ENCODE measurements around the gene MRPS12.
"Not testable (repeated sequence)": the region's sequence is repeated elsewhere in the genome, so short reads cannot be mapped to it uniquely, and the experiment has no call there.

The MRPS12 gene

GRCh38 chr19:38930776-38931520 lies at the start of gene MRPS12:
Gene MRPS12 (plus strand): TSS chr19:38930944. CDS start chr19:38931295, 351 bp downstream.
- Mint-ChIP-seq H3K27me3 (no peaks in the 10 kb centered on the region), H3K4me1 (peaks cover 45% of the 10 kb centered on the region), H3K4me3 (peak within 1 kb of the TSS; percentile 82), H3K36me3 (peaks cover 37% of the 10 kb centered on the region), H3K9me3 (peaks cover 4% of the 10 kb centered on the region), H3K27ac (peak within 1 kb of the TSS; percentile 97)
- ATAC-seq: peak; percentile 99

GRCh38 chr19:38883286-38883685 lies 47.5 kb upstream of the MRPS12 start:
- ATAC-seq: no peak
- H3K4me1 Mint-ChIP-seq: peaks cover 24% of the 10 kb centered on the region
- H3K27ac Mint-ChIP-seq: peak overlapping the region; percentile 43
- H3K36me3 Mint-ChIP-seq: peaks cover 19% of the 10 kb centered on the region
- no peaks in the 10 kb centered on the region for H3K9me3 Mint-ChIP-seq
- H3K4me3 Mint-ChIP-seq: no peak overlapping the region
- H3K27me3 Mint-ChIP-seq: no peaks in the 10 kb centered on the region

- H3K4me1 Mint-ChIP-seq: peaks cover 15% of the 10 kb centered on the region
- peaks cover 24% of the 10 kb centered on the region for H3K36me3 Mint-ChIP-seq
These were observed 46.1 kb upstream of the MRPS12 start for GRCh38 chr19:38884691-38885090.

GRCh38 chr19:38888876-38889275 lies 41.9 kb upstream of the MRPS12 start:
- no peaks in the 10 kb centered on the region for H3K9me3 Mint-ChIP-seq
- no peaks in the 10 kb centered on the region for H3K4me1 Mint-ChIP-seq
- no peak overlapping the region for H3K27ac Mint-ChIP-seq
- H3K36me3 Mint-ChIP-seq: peaks cover 6% of the 10 kb centered on the region
- H3K4me3 Mint-ChIP-seq: no peak overlapping the region
- ATAC-seq: no peak
- no peaks in the 10 kb centered on the region for H3K27me3 Mint-ChIP-seq

More at GRCh38 chr19:38884691-38885090, 46.1 kb upstream of the MRPS12 start:
- not testable (repeated sequence) for H3K27ac Mint-ChIP-seq, H3K27me3 Mint-ChIP-seq, H3K4me3 Mint-ChIP-seq, ATAC-seq, H3K9me3 Mint-ChIP-seq

- peaks cover 10% of the 10 kb centered on the region for H3K36me3 Mint-ChIP-seq
- no peak for ATAC-seq
- no peak overlapping the region for H3K4me3 Mint-ChIP-seq
- H3K27ac Mint-ChIP-seq: no peak overlapping the region
- H3K4me1 Mint-ChIP-seq: peaks cover 4% of the 10 kb centered on the region
- no peaks in the 10 kb centered on the region for H3K27me3 Mint-ChIP-seq
- no peaks in the 10 kb centered on the region for H3K9me3 Mint-ChIP-seq
These were observed 40.9 kb upstream of the MRPS12 start for GRCh38 chr19:38889803-38890202.

GRCh38 chr19:38890686-38891085 lies 40.1 kb upstream of the MRPS12 start:
- peaks cover 13% of the 10 kb centered on the region for H3K4me1 Mint-ChIP-seq
- H3K27me3 Mint-ChIP-seq: no peaks in the 10 kb centered on the region
- H3K36me3 Mint-ChIP-seq: peaks cover 17% of the 10 kb centered on the region
- no peaks in the 10 kb centered on the region for H3K9me3 Mint-ChIP-seq
- H3K27ac Mint-ChIP-seq: no peak overlapping the region
- no peak for ATAC-seq
- no peak overlapping the region for H3K4me3 Mint-ChIP-seq

GRCh38 chr19:38891771-38892170 lies 39.0 kb upstream of the MRPS12 start:
- Mint-ChIP-seq H3K4me1 (peaks cover 17% of the 10 kb centered on the region), H3K4me3 (no peak overlapping the region), H3K9me3 (no peaks in the 10 kb centered on the region), H3K27ac (no peak overlapping the region), H3K36me3 (peaks cover 17% of the 10 kb centered on the region), H3K27me3 (no peaks in the 10 kb centered on the region)
- no peak for ATAC-seq

GRCh38 chr19:38892841-38893240 lies 37.9 kb upstream of the MRPS12 start:
- Mint-ChIP-seq H3K36me3 (peaks cover 17% of the 10 kb centered on the region), H3K27me3 (no peaks in the 10 kb centered on the region), H3K9me3 (no peaks in the 10 kb centered on the region), H3K27ac (no peak overlapping the region), H3K4me3 (no peak overlapping the region), H3K4me1 (peaks cover 25% of the 10 kb centered on the region)
- no peak for ATAC-seq

- H3K4me3 Mint-ChIP-seq: no peak overlapping the region
- H3K27ac Mint-ChIP-seq: no peak overlapping the region
- no peaks in the 10 kb centered on the region for H3K27me3 Mint-ChIP-seq
- H3K9me3 Mint-ChIP-seq: no peaks in the 10 kb centered on the region
- no peak for ATAC-seq
- H3K4me1 Mint-ChIP-seq: peaks cover 30% of the 10 kb centered on the region
- H3K36me3 Mint-ChIP-seq: peaks cover 17% of the 10 kb centered on the region
These were observed 37.4 kb upstream of the MRPS12 start for GRCh38 chr19:38893341-38893771.

GRCh38 chr19:38894968-38895367 lies 35.8 kb upstream of the MRPS12 start:
- ATAC-seq: no peak
- Mint-ChIP-seq H3K9me3 (no peaks in the 10 kb centered on the region), H3K4me1 (peaks cover 39% of the 10 kb centered on the region), H3K27ac (peak overlapping the region; percentile 59), H3K4me3 (no peak overlapping the region), H3K36me3 (peaks cover 11% of the 10 kb centered on the region), H3K27me3 (no peaks in the 10 kb centered on the region)

- Mint-ChIP-seq H3K4me1 (peaks cover 55% of the 10 kb centered on the region), H3K27me3 (no peaks in the 10 kb centered on the region), H3K9me3 (no peaks in the 10 kb centered on the region), H3K4me3 (peak overlapping the region; percentile 94), H3K36me3 (peaks cover 18% of the 10 kb centered on the region), H3K27ac (peak overlapping the region; percentile 88)
- no peak for ATAC-seq
These were observed 31.8 kb upstream of the MRPS12 start for GRCh38 chr19:38898788-38899446.

GRCh38 chr19:38899447-38900201 lies 31.1 kb upstream of the MRPS12 start, which contains the start of the genes NFKBIB and SIRT2:
Gene NFKBIB (plus strand): TSS chr19:38899969. CDS start chr19:38900033, 64 bp downstream.
Gene SIRT2 (minus strand): TSS chr19:38899618. CDS start chr19:38899521, 97 bp downstream.
- Mint-ChIP-seq H3K9me3 (no peaks in the 10 kb centered on the region), H3K27me3 (no peaks in the 10 kb centered on the region), H3K4me3 (peak within 1 kb of the TSS; percentile 94), H3K36me3 (peaks cover 21% of the 10 kb centered on the region), H3K4me1 (peaks cover 58% of the 10 kb centered on the region), H3K27ac (peak within 1 kb of the TSS; percentile 88)
- peak; percentile 98 for ATAC-seq

- Mint-ChIP-seq H3K9me3 (no peaks in the 10 kb centered on the region), H3K4me1 (peaks cover 53% of the 10 kb centered on the region), H3K27ac (peak overlapping the region; percentile 88), H3K4me3 (peak overlapping the region; percentile 94), H3K27me3 (no peaks in the 10 kb centered on the region), H3K36me3 (peaks cover 21% of the 10 kb centered on the region)
- ATAC-seq: no peak
These were observed 30.5 kb upstream of the MRPS12 start for GRCh38 chr19:38900202-38900629.

GRCh38 chr19:38900743-38901190 lies 30.0 kb upstream of the MRPS12 start:
- Mint-ChIP-seq H3K4me1 (peaks cover 48% of the 10 kb centered on the region), H3K27ac (peak overlapping the region; percentile 88), H3K4me3 (peak overlapping the region; percentile 94), H3K9me3 (no peaks in the 10 kb centered on the region), H3K27me3 (no peaks in the 10 kb centered on the region), H3K36me3 (peaks cover 22% of the 10 kb centered on the region)
- no peak for ATAC-seq

GRCh38 chr19:38901683-38902082 lies 29.1 kb upstream of the MRPS12 start:
- peaks cover 22% of the 10 kb centered on the region for H3K36me3 Mint-ChIP-seq

More at GRCh38 chr19:38901683-38902082, 29.1 kb upstream of the MRPS12 start:
- peak overlapping the region; percentile 27 for H3K4me3 Mint-ChIP-seq
- ATAC-seq: no peak
- H3K4me1 Mint-ChIP-seq: peaks cover 45% of the 10 kb centered on the region
- H3K27ac Mint-ChIP-seq: no peak overlapping the region
- no peaks in the 10 kb centered on the region for H3K9me3 Mint-ChIP-seq
- H3K27me3 Mint-ChIP-seq: no peaks in the 10 kb centered on the region
